GF-D8 (cell line): ENCODE results near the gene TRIM8.
"Not testable (repeated sequence)": the region's sequence is repeated elsewhere in the genome, so short reads cannot be mapped to it uniquely, and the experiment has no call there.

Experiments used
- DNase-seq: peaks from one replicate; lab custom pipeline; 2025; lab: John Stamatoyannopoulos, UW

The TRIM8 gene

GRCh38 chr10:102670871-102671434, 26.7 kb downstream of the TRIM8 start:
- DNase-seq = no peak

GRCh38 chr10:102673236-102673818, 29.0 kb downstream of the TRIM8 start:
- no peak for DNase-seq

DNA sequence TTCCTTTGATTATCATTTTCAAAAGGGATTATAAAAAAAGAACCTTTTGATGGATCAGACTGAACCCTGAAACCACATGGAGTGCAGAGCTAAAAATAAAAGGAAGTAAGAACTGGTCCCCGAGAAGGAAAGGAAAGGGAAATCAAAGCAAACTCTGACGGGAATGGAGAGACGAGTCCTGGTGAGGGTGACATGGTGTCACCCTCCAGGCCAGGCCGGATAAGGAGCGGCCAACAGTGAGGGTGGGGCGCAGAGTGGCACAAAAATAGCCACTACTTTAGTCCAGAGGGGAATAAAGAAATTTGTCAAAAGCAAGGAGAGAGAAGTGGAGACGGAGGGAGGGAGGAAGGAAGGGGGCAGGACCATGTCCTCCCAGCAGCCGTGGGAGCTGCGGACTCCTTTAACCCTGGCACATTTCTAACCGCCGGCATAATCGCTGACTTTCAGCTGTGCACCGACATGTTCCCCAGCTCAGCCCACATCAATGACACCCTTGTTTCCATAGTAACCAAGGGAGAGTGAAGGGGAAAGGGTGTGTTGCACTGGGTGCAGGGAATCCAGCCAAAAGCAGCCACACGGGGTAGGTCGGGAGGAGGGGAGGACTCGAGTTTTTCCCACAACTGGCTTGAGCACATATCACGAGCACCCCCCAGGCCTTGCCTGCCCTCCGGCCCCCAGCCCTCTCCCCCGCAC, 29.7 kb downstream of the TRIM8 start:
- DNase-seq = peak; percentile 14

DNA sequence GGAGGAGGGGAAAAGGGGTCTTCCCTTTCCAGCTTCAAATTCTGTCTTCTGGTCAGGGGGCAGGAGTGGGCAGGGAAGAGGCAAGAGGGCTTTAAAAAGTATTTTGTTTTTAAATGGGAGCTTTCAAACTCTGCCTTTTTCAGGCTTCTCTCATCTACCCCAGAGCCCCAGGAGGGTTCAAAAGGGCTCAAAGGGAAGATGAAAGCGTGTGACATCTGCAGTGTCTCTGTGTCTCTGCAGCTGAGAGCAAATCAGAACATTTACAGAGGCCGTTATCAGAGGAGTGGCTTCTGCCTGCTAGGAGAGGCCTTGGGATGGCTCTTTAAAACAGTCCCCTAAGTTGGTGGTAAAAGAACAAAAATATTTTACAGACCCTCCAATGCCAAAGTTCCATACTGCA, 30.3 kb downstream of the TRIM8 start:
- DNase-seq = no peak

- DNase-seq = no peak
Measured at GRCh38 chr10:102675011-102675665, 30.9 kb downstream of the TRIM8 start.

- DNase-seq = peak; percentile 50
Measured at GRCh38 chr10:102675666-102676533, 31.6 kb downstream of the TRIM8 start.

- no peak for DNase-seq
Measured at GRCh38 chr10:102676534-102677315, 32.4 kb downstream of the TRIM8 start.

- DNase-seq = no peak
Measured at GRCh38 chr10:102677331-102678067, 33.2 kb downstream of the TRIM8 start.

DNA sequence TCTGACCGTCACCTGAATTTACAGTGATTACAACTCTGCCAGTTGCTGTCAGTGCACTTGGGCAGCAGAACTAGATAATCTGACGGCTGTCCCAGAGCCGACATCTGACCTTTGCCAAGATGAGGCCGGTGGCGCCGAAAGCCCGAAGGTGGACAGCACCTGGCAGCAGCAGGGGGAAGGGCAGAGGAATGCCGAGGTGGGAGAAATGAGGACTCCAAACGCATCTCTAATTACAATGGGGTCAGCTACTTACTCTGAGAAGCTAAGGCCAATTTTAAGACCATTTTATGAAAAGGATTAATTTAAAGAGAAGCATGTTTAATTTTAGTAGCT, 33.8 kb downstream of the TRIM8 start:
- no peak for DNase-seq

DNA sequence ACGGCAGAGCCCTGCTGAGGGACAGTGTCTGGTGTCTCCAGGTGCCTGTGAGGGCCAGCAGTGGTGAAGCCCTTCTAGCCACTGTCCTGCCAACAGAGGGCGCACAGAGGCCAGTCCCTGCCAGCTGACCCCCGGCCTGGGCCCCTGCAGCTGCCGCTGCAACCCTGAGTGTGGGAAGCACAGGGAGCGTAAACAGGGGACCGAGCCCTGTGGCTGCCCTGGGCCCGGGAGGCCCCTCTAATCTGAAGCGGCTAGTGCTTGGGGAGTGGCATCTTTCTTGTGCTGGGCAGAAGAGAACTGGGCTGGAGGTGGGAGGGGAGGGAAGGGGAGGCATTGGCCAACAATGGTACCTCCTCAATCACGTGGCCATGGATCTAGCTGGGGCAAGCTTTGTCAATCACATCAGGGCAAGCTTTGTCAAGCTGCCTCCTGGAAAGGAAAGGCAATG, 34.6 kb downstream of the TRIM8 start:
- DNase-seq = peak; percentile 7

- DNase-seq = no peak
Measured at GRCh38 chr10:102679596-102679995, 35.3 kb downstream of the TRIM8 start.

- DNase-seq = no peak
Measured at GRCh38 chr10:102681696-102682095, 37.4 kb downstream of the TRIM8 start.

- DNase-seq = no peak
Measured at GRCh38 chr10:102682416-102682815, 38.1 kb downstream of the TRIM8 start.

DNA sequence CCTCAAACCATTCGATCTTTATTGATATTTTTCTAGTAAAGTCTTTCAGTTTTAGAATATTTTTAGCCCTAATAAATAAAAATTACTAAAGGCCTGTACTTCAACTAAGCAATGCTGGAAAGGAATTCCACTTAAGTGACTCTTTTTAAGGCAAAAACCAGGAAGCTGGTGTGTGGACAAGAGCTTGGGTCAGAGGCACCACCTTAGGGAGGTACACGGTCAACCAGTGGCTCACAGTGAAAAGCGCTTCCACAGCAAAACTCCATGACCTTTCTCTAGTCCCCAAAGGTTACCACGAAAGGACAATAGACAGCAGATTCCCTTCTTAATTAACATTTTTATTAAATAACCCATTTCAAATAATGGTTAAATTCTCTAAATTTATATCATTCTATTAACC, 38.7 kb downstream of the TRIM8 start:
- no peak for DNase-seq

DNA sequence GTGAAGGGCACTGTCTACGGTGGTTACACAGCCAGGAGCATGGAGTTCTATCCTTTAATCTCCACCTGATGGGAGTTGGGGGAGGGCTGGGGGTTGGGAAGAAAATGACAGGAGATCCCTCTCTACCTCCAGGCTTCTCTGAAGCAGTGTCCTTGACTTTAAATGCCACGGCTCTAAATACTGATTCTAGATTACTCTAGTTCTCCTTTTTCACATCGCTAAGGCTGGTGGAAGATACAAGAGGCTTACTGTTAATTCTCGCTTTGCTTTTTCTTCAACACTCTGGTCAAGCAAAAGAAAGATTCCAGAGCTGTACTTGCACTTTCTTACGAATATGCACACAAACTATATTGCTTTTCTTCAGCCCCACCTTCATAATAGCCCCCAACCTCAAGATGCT, 39.5 kb downstream of the TRIM8 start:
- DNase-seq = no peak

DNA sequence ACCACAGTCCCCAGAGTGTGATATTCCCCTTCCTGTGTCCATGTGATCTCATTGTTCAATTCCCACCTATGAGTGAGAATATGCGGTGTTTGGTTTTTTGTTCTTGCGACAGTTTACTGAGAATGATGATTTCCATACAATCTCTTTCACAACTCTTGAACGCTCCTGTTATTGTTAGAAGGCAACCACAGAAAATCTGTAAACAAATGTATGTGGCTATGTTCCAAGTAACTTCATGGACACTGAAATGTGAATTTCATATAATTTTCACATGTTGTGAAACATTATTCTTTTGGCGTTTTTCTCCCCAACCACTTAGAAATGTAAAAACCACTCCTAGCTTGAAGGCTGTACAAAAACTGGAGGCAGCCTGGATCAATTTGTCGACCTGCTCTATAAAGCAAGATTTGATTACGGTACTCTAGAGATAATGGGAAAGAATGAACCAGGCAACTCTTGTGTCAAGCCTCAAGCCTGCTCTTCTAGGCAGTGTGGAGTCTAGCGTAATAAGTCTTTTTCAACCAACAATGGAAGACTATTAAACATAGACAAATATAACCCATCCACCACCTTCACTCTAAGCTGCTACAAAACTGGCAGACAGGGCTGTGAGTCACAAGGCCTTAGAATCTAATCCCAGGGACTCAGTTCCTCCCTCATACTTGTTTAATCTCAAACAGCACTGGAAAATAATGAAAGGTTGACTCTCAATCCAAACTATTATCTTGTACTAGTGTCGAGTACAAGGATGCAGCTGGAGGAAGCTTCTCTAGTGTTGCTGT, 47.2 kb downstream of the TRIM8 start:
- DNase-seq = no peak

DNA sequence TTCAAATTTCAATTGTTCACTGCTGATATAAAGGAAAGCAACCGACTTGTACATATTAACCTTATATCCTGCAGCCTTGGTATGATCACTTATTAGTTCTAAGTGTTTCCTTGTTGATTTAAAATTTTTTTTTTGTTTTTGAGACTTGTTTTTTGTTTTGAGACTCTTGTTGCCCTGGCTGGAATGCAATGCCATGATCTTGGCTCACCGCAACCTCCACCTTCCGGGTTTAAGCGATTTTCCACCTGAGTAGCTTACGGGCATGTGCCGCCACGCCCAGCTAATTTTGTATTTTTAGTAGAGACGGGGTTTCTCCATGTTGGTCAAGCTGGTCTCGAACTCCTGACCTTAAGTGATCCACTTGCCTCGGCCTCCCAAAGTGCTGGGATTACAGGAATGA, 51.1 kb downstream of the TRIM8 start:
- not testable (repeated sequence) for DNase-seq

GRCh38 chr10:102696736-102697135, 52.5 kb downstream of the TRIM8 start:
- no peak for DNase-seq

GRCh38 chr10:102698894-102699293, 54.6 kb downstream of the TRIM8 start:
- no peak for DNase-seq

GRCh38 chr10:102701272-102701671, 57.0 kb downstream of the TRIM8 start:
- DNase-seq = no peak
